Fibroblast of mammary gland (primary cell): ENCODE measurements around the gene PCDH15.

Experiments used
- DNase-seq: peaks from one replicate; pipeline ENCODE4 v3.0.0-alpha.2; 2010; ENCODE audit warnings: low read depth
- H3K4me3 ChIP-seq: 2 replicates; pipeline ENCODE4 v1.5.1; 2011; ENCODE audit warnings: low read depth, mild to moderate bottlenecking, low read length, moderate library complexity; ENCODE audit not compliant: control insufficient read depth
- TF ChIP-seq, protein P1 (sequence below): conservative IDR thresholded peaks from 2 replicates; pipeline ENCODE4 v1.5.1; 2011; ENCODE audit warnings: low read depth, low read length, inconsistent platforms; ENCODE audit not compliant: control insufficient read depth, insufficient read depth

The PCDH15 gene

DNA sequence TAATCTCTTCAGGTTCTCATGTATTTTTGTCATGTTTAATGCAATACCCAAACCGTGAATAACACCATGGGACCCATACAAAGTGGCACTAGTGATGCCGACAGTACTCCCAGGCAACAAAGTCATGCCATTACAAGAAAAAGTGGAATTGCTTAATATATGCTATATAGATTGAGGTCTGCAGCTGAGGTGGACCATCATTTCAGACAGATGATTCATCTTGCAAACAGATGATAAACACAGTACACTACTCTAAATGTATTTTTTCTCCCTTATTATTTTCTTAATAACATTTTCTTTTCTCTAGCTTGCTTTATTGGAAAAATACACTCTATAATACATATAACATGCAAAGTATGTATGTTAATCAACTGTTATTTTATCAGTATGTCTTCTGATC is 14.6 kb upstream of the PCDH15 start:
- TF ChIP-seq, protein P1, sequence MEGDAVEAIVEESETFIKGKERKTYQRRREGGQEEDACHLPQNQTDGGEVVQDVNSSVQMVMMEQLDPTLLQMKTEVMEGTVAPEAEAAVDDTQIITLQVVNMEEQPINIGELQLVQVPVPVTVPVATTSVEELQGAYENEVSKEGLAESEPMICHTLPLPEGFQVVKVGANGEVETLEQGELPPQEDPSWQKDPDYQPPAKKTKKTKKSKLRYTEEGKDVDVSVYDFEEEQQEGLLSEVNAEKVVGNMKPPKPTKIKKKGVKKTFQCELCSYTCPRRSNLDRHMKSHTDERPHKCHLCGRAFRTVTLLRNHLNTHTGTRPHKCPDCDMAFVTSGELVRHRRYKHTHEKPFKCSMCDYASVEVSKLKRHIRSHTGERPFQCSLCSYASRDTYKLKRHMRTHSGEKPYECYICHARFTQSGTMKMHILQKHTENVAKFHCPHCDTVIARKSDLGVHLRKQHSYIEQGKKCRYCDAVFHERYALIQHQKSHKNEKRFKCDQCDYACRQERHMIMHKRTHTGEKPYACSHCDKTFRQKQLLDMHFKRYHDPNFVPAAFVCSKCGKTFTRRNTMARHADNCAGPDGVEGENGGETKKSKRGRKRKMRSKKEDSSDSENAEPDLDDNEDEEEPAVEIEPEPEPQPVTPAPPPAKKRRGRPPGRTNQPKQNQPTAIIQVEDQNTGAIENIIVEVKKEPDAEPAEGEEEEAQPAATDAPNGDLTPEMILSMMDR, result no peak
- H3K4me3 ChIP-seq, result no peak overlapping the region
- DNase-seq, result no peak

DNA sequence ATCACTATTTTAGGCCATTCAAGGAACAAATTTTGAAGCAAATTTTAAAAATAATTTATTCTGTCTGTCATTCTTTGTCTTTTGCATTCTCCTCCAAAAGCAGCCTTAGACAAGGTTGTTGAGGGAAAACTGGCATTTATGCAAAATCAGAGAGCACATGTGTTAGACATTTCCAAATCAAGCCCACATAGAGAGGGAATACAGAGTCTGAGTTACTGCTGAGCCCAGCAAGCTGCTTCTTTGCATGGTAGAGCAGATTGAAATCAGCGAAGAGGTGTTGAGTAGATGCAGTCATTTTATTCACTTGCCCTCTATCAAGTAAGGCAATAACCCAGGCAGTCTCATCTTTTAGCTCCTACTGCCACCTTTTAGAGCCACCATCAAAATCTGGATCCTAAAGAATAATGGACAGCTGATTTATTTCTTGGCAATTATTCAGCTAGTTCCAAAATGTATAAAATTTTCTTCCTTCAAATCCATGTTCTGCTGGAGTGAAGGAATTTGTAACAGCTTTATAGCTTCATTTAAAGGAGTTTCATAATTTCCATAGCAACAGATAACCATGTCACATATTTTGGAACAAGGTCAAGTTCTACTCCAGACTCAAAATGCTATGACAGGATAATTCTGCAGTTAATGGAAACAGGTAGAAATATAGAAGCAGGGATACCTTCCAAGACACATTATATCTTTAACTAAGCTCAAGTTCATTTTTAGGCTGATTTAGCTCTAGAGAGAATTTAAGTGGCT is 7.3 kb upstream of the PCDH15 start:
- no peak for DNase-seq
- H3K4me3 ChIP-seq, result no peak overlapping the region
- TF ChIP-seq, protein P1, result no peak

GRCh38 chr10:54799506-54799905 is 1.5 kb downstream of the PCDH15 start:
- no peak for DNase-seq
- no peak overlapping the region for H3K4me3 ChIP-seq
- TF ChIP-seq, protein P1, result no peak

DNA sequence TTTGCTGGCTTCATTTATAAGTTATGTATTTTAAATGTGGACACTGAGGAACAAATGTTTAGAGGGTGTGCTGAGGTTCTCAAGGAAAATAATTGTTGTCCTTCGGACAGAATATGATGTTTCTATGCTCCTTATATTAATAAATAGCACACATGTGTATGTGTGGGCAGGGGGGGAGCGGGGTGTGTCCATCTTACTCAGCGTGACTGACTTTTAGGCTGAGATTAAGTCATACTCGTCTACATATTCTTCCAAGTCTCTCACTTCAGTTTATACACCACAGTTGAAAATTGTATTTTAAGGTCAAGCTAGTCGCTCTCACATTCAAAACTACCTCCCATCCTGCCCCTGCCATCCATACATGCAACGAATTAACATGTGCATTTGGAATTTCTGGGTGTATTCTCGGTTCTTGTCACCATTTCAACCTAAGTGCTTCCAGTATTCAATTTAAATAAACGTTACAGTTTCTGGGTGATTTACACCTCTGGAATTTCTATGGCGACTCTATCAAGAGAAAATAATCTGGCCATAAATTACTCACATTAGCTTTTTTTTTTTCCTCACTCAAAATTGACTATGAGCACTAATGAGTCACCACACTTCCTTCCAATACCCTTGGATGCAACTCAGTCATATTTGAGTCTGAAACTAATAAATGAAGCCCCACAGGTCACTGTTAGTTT is 3.3 kb downstream of the PCDH15 start:
- DNase-seq, result peak; percentile 58
- TF ChIP-seq, protein P1, result no peak
- H3K4me3 ChIP-seq, result no peak overlapping the region

DNA sequence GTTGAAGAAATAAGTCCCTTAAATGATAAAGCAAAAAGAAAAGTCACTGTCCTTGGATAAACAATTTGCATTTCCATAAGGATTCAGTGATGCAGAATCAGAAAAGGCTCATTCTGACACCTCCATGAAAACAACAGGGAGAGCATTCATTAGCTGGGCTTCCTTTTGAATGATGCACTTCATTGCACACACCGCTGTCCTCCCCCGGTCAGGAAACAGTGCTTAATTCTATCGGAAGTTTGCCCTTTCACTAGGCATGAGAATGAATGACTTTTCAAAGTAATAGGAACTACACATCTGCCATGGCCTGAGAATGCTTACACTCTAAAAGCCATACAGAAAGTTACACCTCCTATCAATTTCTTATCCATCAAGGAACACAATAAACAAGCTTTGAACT is 4.2 kb downstream of the PCDH15 start:
- H3K4me3 ChIP-seq, result no peak overlapping the region
- TF ChIP-seq, protein P1, result no peak
- DNase-seq, result no peak

DNA sequence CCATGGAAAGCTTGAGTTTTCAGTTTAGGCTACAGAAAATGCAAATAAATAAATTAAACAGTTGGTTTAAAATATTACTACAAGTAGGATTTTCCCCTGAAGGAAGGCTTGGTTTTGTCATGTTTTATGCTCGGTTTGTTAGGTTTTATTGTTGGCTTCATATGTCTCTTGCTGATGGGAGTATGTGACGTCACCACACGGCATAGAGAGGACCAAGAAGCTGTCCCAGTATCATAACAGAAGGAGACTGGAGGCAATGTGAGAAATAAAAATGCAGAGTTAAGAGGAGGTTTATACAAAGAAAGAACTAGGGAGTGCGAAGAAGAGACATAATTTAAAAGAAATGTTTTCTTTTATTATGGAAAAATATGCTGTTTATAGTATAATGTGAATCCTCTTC is 24.4 kb downstream of the PCDH15 start:
- no peak overlapping the region for H3K4me3 ChIP-seq
- TF ChIP-seq, protein P1, result no peak
- no peak for DNase-seq
